GM06990 (cell line): ENCODE results near the gene ZFP62.
"Not testable (repeated sequence)": the region's sequence is repeated elsewhere in the genome, so short reads cannot be mapped to it uniquely, and the experiment has no call there.

Experiments used
- DNase-seq: peaks from one replicate; pipeline ENCODE4 v3.0.0-alpha.2; 2011; ENCODE audit not compliant: insufficient read length; ENCODE audit errors: extremely low read depth
- H3K27me3 ChIP-seq: replicated peaks from 2 replicates; pipeline ENCODE4 v1.6.0; 2011; ENCODE audit warnings: low read length; ENCODE audit not compliant: control insufficient read depth, insufficient read depth
- H3K36me3 ChIP-seq: 2 replicates; pipeline ENCODE4 v1.5.1; 2011; ENCODE audit warnings: low read length; ENCODE audit not compliant: control insufficient read depth, insufficient read depth
- H3K4me3 ChIP-seq: replicated peaks from 2 replicates; pipeline ENCODE4 v1.5.1; 2011; ENCODE audit warnings: low read depth, mild to moderate bottlenecking, control low read depth, low read length
- TF ChIP-seq, protein P1 (sequence below): IDR thresholded peaks from 2 replicates; pipeline ENCODE4 v1.5.1; 2011; ENCODE audit warnings: low read length, control low read depth, mild to moderate bottlenecking, inconsistent platforms; ENCODE audit not compliant: insufficient read depth, poor library complexity, severe bottlenecking

Gene ZFP62

DNA sequence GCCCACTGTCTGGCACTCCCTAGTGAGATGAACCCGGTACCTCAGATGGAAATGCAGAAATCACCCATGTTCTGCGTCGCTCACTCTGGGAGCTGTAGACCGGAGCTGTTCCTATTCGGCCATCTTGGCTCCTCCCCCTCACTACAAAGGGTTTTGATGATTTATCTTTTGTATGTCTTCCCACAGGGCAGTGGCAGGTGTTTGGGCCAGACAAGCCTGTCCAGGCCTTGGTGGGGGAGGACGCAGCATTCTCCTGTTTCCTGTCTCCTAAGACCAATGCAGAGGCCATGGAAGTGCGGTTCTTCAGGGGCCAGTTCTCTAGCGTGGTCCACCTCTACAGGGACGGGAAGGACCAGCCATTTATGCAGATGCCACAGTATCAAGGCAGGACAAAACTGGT, 47.3 kb upstream of the ZFP62 start:
- TF ChIP-seq, protein P1, sequence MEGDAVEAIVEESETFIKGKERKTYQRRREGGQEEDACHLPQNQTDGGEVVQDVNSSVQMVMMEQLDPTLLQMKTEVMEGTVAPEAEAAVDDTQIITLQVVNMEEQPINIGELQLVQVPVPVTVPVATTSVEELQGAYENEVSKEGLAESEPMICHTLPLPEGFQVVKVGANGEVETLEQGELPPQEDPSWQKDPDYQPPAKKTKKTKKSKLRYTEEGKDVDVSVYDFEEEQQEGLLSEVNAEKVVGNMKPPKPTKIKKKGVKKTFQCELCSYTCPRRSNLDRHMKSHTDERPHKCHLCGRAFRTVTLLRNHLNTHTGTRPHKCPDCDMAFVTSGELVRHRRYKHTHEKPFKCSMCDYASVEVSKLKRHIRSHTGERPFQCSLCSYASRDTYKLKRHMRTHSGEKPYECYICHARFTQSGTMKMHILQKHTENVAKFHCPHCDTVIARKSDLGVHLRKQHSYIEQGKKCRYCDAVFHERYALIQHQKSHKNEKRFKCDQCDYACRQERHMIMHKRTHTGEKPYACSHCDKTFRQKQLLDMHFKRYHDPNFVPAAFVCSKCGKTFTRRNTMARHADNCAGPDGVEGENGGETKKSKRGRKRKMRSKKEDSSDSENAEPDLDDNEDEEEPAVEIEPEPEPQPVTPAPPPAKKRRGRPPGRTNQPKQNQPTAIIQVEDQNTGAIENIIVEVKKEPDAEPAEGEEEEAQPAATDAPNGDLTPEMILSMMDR, result no peak
- no peaks in the 10 kb centered on the region for H3K27me3 ChIP-seq
- no peaks in the 10 kb centered on the region for H3K36me3 ChIP-seq
- DNase-seq, result no peak
- H3K4me3 ChIP-seq, result no peak overlapping the region

DNA sequence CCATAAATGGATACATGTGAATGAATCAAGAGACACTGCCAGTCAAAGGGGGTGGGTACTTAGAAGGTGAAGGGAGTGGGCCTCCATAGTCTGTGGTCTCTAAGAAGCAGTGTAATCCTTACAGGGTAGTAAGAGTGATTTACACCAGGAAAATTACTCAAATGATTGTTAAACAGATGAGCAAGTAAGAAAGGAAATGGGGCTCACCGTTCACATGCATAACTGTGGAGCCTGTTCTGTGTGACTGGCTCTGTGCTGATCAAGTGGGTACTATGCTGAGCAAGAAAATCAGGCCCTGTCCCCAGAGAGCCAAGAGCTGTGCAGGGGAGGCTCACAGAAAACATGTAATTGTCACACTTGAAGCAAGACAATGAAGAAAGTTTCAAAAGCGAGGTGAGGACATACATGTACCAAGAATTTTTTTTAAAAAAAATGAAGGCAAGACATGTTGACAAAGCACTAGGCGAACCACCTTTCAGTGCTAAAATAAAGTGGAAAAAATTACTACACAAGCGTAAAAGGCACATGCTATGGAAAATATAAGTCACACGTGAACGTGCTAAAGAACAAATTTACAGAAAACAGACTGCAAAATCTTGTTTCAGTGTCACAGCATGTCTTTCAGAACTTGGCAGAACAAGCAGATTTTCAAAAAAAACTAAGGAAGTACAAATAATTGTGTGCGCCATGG, 40.4 kb upstream of the ZFP62 start:
- H3K4me3 ChIP-seq, result no peak overlapping the region
- DNase-seq, result no peak
- TF ChIP-seq, protein P1, result no peak
- no peaks in the 10 kb centered on the region for H3K36me3 ChIP-seq
- H3K27me3 ChIP-seq, result no peaks in the 10 kb centered on the region

DNA sequence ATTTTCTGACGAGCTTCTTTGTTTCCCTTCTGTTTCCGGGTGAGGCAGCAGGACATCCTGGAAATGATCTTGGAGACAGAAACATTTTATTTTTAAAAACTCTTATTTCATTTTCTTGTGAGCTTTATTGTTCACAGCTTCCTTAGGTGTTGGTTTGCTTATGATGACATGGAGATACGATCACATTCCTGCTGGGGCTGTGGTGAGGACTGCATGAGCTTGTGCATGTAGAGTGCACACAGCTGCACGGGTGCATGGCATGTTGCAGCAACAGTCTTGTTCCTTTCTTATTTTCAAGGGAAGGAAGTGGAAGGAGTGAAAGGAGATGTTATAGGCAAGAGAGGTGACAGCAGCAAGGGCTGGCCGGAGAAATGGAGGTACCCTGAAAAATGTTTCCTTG, 39.1 kb upstream of the ZFP62 start:
- no peaks in the 10 kb centered on the region for H3K36me3 ChIP-seq
- TF ChIP-seq, protein P1, result no peak
- no peak overlapping the region for H3K4me3 ChIP-seq
- H3K27me3 ChIP-seq, result no peaks in the 10 kb centered on the region
- DNase-seq, result no peak

DNA sequence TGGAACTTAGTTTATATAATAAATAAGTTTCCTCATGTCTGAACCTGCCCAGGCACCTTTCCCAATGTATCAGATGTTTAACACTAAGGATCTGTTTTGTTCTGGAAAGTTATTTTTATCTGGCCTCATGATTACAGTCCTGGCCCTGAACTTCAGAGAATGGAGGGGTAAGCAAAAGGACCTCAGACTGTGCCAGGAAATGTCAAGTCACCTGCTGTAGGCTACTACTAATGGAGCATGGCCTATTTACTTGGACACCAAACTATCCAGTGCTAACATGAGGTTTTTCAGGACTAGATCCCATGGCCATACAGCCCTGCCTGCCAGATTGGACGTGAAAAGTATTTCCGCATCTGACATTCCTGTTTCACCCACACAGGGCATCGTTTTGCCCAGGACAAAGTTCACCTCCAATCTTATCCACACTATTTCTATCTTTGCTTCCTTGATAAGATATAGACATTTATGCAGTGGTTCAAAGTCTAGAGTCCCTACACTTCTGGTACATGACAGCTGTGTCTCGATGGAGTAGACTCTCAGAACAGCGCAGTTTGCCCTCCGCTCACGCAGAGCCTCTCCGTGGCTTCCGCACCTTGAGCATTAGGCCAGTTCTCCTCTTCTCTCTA, 37.7 kb upstream of the ZFP62 start, which contains the start of gene BTNL8:
TSS of gene BTNL8 (plus strand) at position 539 of the 626 bp plus-strand sequence. CDS start 152 bp downstream, outside the sequence.
- TF ChIP-seq, protein P1, result no peak

DNA sequence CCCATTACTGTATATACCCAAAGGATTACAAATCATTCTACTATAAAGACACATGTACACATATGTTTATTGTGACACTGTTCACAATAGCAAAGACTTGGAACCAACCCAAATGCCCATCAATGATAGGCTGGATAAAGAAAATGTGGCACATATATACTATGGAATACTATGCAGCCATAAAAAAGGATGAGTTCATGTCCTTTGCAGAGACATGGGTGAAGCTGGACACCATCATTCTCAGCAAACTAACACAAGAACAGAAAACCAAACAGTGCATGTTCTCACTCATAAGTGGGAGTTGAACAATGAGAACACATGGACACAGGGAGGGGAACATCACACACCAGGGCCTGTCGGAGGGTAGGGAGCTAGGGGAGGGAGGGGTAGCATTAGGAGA, 34.3 kb upstream of the ZFP62 start:
- not testable (repeated sequence) for DNase-seq, H3K36me3 ChIP-seq, H3K4me3 ChIP-seq, H3K27me3 ChIP-seq

More for the DNA sequence above, 37.7 kb upstream of the ZFP62 start, which contains the start of gene BTNL8:
- no peaks in the 10 kb centered on the region for H3K36me3 ChIP-seq
- H3K4me3 ChIP-seq, result no peak within 1 kb of the TSS
- no peaks in the 10 kb centered on the region for H3K27me3 ChIP-seq
- DNase-seq, result no peak

DNA sequence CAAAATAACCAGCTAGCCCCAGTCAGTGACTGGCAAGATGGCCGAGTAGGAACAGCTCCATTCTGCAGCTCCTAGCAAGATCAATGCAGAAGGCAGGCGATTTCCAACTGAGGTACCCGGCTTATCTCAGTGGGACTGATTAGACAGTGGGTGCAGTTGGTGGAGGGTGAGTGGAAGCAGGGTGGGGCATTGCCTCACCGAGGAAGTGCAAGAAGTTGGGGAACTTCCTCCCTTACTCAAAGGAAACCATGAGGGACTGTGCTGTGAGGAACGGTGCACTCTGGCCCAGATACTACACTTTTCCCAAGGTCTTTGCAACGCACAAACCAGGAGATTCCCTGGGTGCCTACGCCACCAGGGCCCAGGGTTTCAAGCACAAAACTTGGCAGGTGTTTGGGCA, 28.3 kb upstream of the ZFP62 start:
- Histone ChIP-seq H3K36me3 (no peaks in the 10 kb centered on the region), H3K4me3 (no peak overlapping the region), H3K27me3 (no peaks in the 10 kb centered on the region)
- TF ChIP-seq, protein P1, result no peak
- no peak for DNase-seq

DNA sequence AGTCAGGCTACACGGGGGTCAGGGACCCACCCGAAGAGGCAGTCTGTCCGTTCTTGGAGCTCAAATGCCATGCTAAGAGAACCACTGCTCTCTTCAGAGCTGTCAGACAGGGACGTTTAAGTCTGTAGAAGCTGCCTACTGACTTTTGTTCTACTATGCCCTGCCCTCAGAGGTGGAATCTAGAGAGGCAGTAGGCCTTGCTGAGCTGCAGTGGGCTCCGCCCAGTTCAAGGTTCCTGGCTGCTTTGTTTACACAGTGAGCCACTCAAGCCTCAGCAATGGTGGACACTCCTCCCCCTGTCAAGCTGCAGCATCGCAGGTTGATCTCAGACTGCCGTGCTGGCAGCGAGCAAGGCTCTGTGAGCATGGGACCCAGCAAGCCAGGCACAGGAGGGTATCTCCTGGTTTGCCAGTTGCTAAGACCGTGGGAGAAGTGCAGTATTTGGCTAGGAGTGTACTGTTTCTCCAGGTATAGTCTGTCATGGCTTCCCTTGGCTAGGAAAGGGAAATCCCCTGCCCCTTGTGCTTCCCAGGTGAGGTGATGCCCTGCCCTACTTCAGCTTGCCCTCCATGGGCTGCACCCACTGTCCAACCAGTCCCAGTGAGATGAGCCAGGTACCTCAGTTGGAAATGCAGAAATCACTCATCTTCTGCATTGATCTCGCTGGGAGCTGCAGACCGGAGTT, 24.9 kb upstream of the ZFP62 start:
- H3K4me3 ChIP-seq, DNase-seq, H3K27me3 ChIP-seq, H3K36me3 ChIP-seq: not testable (repeated sequence)
